NCI-H2196 (cell line): ENCODE measurements around the gene BET1L.
"Not testable (repeated sequence)": the region's sequence is repeated elsewhere in the genome, so short reads cannot be mapped to it uniquely, and the experiment has no call there.

Source experiments
- DNase-seq: peaks from one replicate; lab custom pipeline; 2025; ENCODE audit not compliant: unreplicated experiment; lab: John Stamatoyannopoulos, UW

BET1L gene

GRCh38 chr11:197741-198235 is 9.4 kb downstream of the BET1L start:
- no peak for DNase-seq

- no peak for DNase-seq
Observed at GRCh38 chr11:196786-197731, 10.1 kb downstream of the BET1L start.

- DNase-seq = not testable (repeated sequence)
Observed at GRCh38 chr11:193481-193880, 13.7 kb downstream of the BET1L start.

GRCh38 chr11:192674-193128 is 14.5 kb downstream of the BET1L start, which contains the start of gene SCGB1C1:
Gene SCGB1C1, plus strand, starts transcription at chr11:193078. Its CDS starts 22 bp downstream, at chr11:193100.
- not testable (repeated sequence) for DNase-seq

- DNase-seq = not testable (repeated sequence)
Observed at GRCh38 chr11:191490-192478, 15.4 kb downstream of the BET1L start.

GRCh38 chr11:190546-190945 is 16.7 kb downstream of the BET1L start:
- not testable (repeated sequence) for DNase-seq

- DNase-seq = not testable (repeated sequence)
Observed at GRCh38 chr11:189843-190311, 17.3 kb downstream of the BET1L start.

GRCh38 chr11:189200-189783 is 17.9 kb downstream of the BET1L start:
- DNase-seq = not testable (repeated sequence)

GRCh38 chr11:180242-180641 is 27.0 kb downstream of the BET1L start:
- not testable (repeated sequence) for DNase-seq
